K562 (cell line): ENCODE data around the gene VENTX. TPM values are rescaled to one million over a fixed set of nuclear protein-coding genes. Genes with fewer than 3 reads are reported as not detected.

Experiments
- ATAC-seq: fragments of 200-7000 bp; cut with Tn5 transposase; 3 replicates; pipeline ENCODE4 v1.9.1; 2020; ENCODE audit warnings: moderate library complexity
- BruUV-seq: library from RNA; stranded (reverse); fragments of 400-500 nt; replicated peaks from 2 replicates; lab custom pipeline; 2021; lab: Mats Ljungman, UMichigan
- CTCF ChIA-PET: fragments of 300-600 bp; formaldehyde crosslinking; extraction: SDS; loops from one replicate; lab custom pipeline; 2021; ENCODE audit warnings: low intra/inter-chr PET ratio; lab: Yijun Ruan, JAX
- POLR2A ChIA-PET: fragments of 300-600, 350-650 bp; sonication (Branson Sonifier 250); formaldehyde crosslinking; extraction: SDS; loops from one replicate; lab custom pipeline; 2021; ENCODE audit warnings: antibody characterized with exemption, inconsistent platforms; lab: Yijun Ruan, JAX
- DNase-seq, 4 experiments: peaks; one replicate each; pipeline versions ENCODE4 v3.0.0 to v3.0.0-alpha.2; 2011 to 2018; ENCODE audit warnings: low spot score in 3 of 4, mixed read lengths in 3 of 4; ENCODE audit errors: extremely low read depth in 1 of 4
- FAIRE-seq: peaks from 2 replicates; lab custom pipeline; 2011; peaks lifted over from hg19 to GRCh38; lab: Jason Lieb, UNC
- H2AFZ ChIP-seq: 2 replicates; pipeline ENCODE4 v1.6.0; 2011; ENCODE audit warnings: low read depth, low read length, control low read depth, inconsistent platforms
- H3K27ac ChIP-seq: fragments of 200-600 bp; 3 replicates; pipeline ENCODE4 v1.8.0; 2011; ENCODE audit warnings: low read depth, mild to moderate bottlenecking, control low read depth, inconsistent platforms, low read length, moderate library complexity, mixed read lengths; ENCODE audit errors: extremely low read depth
- H3K27me3 ChIP-seq, 2 experiments: fragments of 300-600 bp in 1 of 2; 2 replicates in 1 of 2; 3 replicates in 1 of 2; pipeline versions ENCODE4 v1.6.0 to v1.8.0; 2011; ENCODE audit warnings: inconsistent platforms in 2 of 2, low read length in 2 of 2, mild to moderate bottlenecking in 1 of 2, mixed read lengths in 1 of 2, moderate library complexity in 1 of 2; ENCODE audit not compliant: control insufficient read depth in 2 of 2, insufficient read depth in 2 of 2
- H3K36me3 ChIP-seq: fragments of 300-600 bp; 3 replicates; pipeline ENCODE4 v1.8.0; 2011; ENCODE audit warnings: mild to moderate bottlenecking, low read length, inconsistent platforms; ENCODE audit not compliant: control insufficient read depth, insufficient read depth
- H3K4me1 ChIP-seq, 2 experiments: fragments of 200-600 bp in 1 of 2; replicated peaks in 1 of 2; 2 replicates in 1 of 2; 3 replicates in 1 of 2; pipeline versions ENCODE4 v1.5.1 to v1.8.0; 2011; ENCODE audit warnings: inconsistent platforms in 2 of 2, low read length in 2 of 2, mild to moderate bottlenecking in 1 of 2, mixed read lengths in 1 of 2, moderate library complexity in 1 of 2; ENCODE audit not compliant: control insufficient read depth in 2 of 2, insufficient read depth in 2 of 2
- H3K4me2 ChIP-seq: 2 replicates; pipeline ENCODE4 v1.6.1; 2011; ENCODE audit warnings: low read length, control low read depth, inconsistent platforms, mixed read lengths; ENCODE audit not compliant: insufficient read depth
- H3K4me3 ChIP-seq: fragments of 200-600 bp; sonication (generic), shearing (Covaris generic); 2 replicates; pipeline ENCODE4 v1.5.1; 2016; ENCODE audit warnings: control low read depth, inconsistent platforms
- H3K79me2 ChIP-seq: fragments of 200-600 bp; 3 replicates; pipeline ENCODE4 v1.8.0; 2011; ENCODE audit warnings: low read length, inconsistent platforms; ENCODE audit not compliant: control insufficient read depth, insufficient read depth
- H3K9ac ChIP-seq, 2 experiments: 2 replicates each; pipeline versions ENCODE4 v1.6.0 to v1.6.1; 2011; ENCODE audit warnings: low read depth in 2 of 2, low read length in 2 of 2, control low read depth in 1 of 2, inconsistent platforms in 1 of 2, mild to moderate bottlenecking in 1 of 2, mixed read lengths in 1 of 2; ENCODE audit not compliant: insufficient read depth in 1 of 2
- H3K9me1 ChIP-seq: one replicate; pipeline ENCODE4 v1.6.0; 2011; ENCODE audit warnings: inconsistent platforms, mild to moderate bottlenecking, low read length, moderate library complexity; ENCODE audit not compliant: control insufficient read depth, insufficient read depth
- H3K9me3 ChIP-seq: replicated peaks from 2 replicates; pipeline ENCODE4 v1.5.1; 2011; ENCODE audit warnings: low read depth, low read length, inconsistent platforms; ENCODE audit not compliant: control insufficient read depth, insufficient read depth
- H4K20me1 ChIP-seq: replicated peaks from 2 replicates; pipeline ENCODE4 v1.6.1; 2011; ENCODE audit warnings: low read length, inconsistent platforms, mixed read lengths; ENCODE audit not compliant: control insufficient read depth, insufficient read depth
- CREM ChIP-seq: IDR thresholded peaks from 2 replicates; pipeline ENCODE4 v1.6.1; 2014; ENCODE audit warnings: antibody characterized with exemption, low read depth
- CSDE1 ChIP-seq, 2 experiments: fragments of 450-650 bp; IDR thresholded peaks; 2 replicates each; pipeline ENCODE4 v1.6.1; 2016; ENCODE audit warnings: mild to moderate bottlenecking in 1 of 2
- EGR1 ChIP-seq: fragments of 450-650 bp; conservative IDR thresholded peaks from 2 replicates; pipeline ENCODE4 v1.6.1; 2017; ENCODE audit warnings: mild to moderate bottlenecking
- ELF4 ChIP-seq: fragments of 450-650 bp; formaldehyde crosslinking; IDR thresholded peaks from 2 replicates; pipeline ENCODE4 v1.4.0; 2022; ENCODE audit warnings: missing genetic modification characterization
- ETV6 ChIP-seq, 3 experiments: fragments of 150-350 bp in 1 of 3; sonication (generic) in 1 of 3; formaldehyde crosslinking in 1 of 3; IDR thresholded peaks; 2 replicates each; pipeline versions ENCODE4 v1.6.1 to v1.8.0; 2014 to 2022; ENCODE audit warnings: borderline replicate concordance in 2 of 3, low read depth in 2 of 3, antibody characterized with exemption in 1 of 3, low read length in 1 of 3, mild to moderate bottlenecking in 1 of 3, missing genetic modification reagents in 1 of 3
- FOXA3 ChIP-seq, 2 experiments: fragments of 450-650 bp in 1 of 2; sonication (generic) in 1 of 2; formaldehyde crosslinking; IDR thresholded peaks in 1 of 2; conservative IDR thresholded peaks in 1 of 2; 2 replicates each; pipeline versions ENCODE4 v1.4.0 to v1.8.0; 2020 to 2022; ENCODE audit warnings: mild to moderate bottlenecking in 2 of 2, missing genetic modification reagents in 1 of 2
- HDAC2 ChIP-seq: fragments of 450-650 bp; IDR thresholded peaks from 2 replicates; pipeline ENCODE4 v1.6.1; 2016; ENCODE audit warnings: mild to moderate bottlenecking
- HNRNPLL ChIP-seq: fragments of 200-400 bp; formaldehyde crosslinking; IDR thresholded peaks from 2 replicates; pipeline ENCODE4 v1.6.1; 2017; ENCODE audit warnings: low read length, low read depth, mild to moderate bottlenecking; ENCODE audit not compliant: poor library complexity, severe bottlenecking
- JUNB ChIP-seq: fragments of 450-650 bp; formaldehyde crosslinking; conservative IDR thresholded peaks from 2 replicates; pipeline ENCODE4 v1.4.0; 2020; ENCODE audit warnings: mild to moderate bottlenecking
- MNT ChIP-seq, 2 experiments: fragments of 450-650 bp; conservative IDR thresholded peaks; 2 replicates each; pipeline ENCODE4 v1.6.1; 2017; ENCODE audit warnings: mild to moderate bottlenecking in 2 of 2, moderate library complexity in 2 of 2
- PREB ChIP-seq: sonication (generic); formaldehyde crosslinking; IDR thresholded peaks from 2 replicates; pipeline ENCODE4 v1.8.1; 2023; ENCODE audit warnings: mild to moderate bottlenecking, missing genetic modification reagents
- RCOR1 ChIP-seq, 2 experiments: IDR thresholded peaks; 2 replicates each; pipeline ENCODE4 v1.6.1; 2012; ENCODE audit warnings: low read depth in 2 of 2, low read length in 2 of 2, borderline replicate concordance in 1 of 2, improper control_type of control experiment in 1 of 2
- SMARCE1 ChIP-seq: fragments of 450-650 bp; IDR thresholded peaks from 2 replicates; pipeline ENCODE4 v1.7.1; 2016; ENCODE audit warnings: mild to moderate bottlenecking
- ZNF217 ChIP-seq: sonication (generic); formaldehyde crosslinking; IDR thresholded peaks from 2 replicates; pipeline ENCODE4 v1.8.0; 2022; ENCODE audit warnings: mild to moderate bottlenecking, missing genetic modification reagents
- ZNF77 ChIP-seq: fragments of 250-450 bp; sonication (Bioruptor Pico); IDR thresholded peaks from 2 replicates; pipeline ENCODE4 v1.5.0; 2020
- WGBS: fragments of 100-300 bp; shearing (Covaris generic); methylation state at CpG from one replicate; pipeline ENCODE4 v1.1.6; 2016; ENCODE audit warnings: low coverage, mixed read lengths; ENCODE audit not compliant: insufficient coverage; ENCODE audit errors: missing lambda C conversion rate; 5-methylcytosine and 5-hydroxymethylcytosine counted together
- in situ Hi-C: fragments of 300-500 bp; cut with MboI; formaldehyde crosslinking; loops from 4 replicates; pipeline ENCODE4 v1.15.0; 2018; ENCODE audit warnings: inconsistent platforms, mixed read lengths
- intact Hi-C: fragments of 100-400 bp; cut with micrococcal nuclease; formaldehyde crosslinking; loops from 2 replicates; pipeline ENCODE4 v1.14.2; 2022
- polyA plus RNA-seq, 8 experiments: library from polyadenylated mRNA; depleted of rRNA in 4 of 8; stranded (reverse) in 5 of 8; unstranded in 3 of 8; fragments of >200 nt; fragmentation: Nextera tagmentation in 2 of 8; fragmentation: Illumina TruSeq in 1 of 8; extraction: Ambion mirVana in 2 of 8; extraction: Trizol in 1 of 8; gene quantifications; 2 replicates each; pipeline versions ENCODE4 v1.2.1 to v1.2.3, GENCODE V29; 2011 to 2014; ENCODE audit warnings: inconsistent platforms in 1 of 8, missing spikeins in 1 of 8
- total RNA-seq, 7 experiments: library from RNA; depleted of rRNA in 6 of 7; stranded (reverse); fragments of >200 nt in 6 of 7; fragmentation: Illumina TruSeq in 2 of 7; extraction: Trizol in 2 of 7; gene quantifications; 2 replicates each; pipeline versions ENCODE4 v1.2.1 to v1.2.3, GENCODE V29; 2011 to 2021; ENCODE audit warnings: low replicate concordance in 1 of 7
- TF ChIP-seq, protein P1 (sequence below): fragments of 250-450 bp; sonication (Bioruptor Pico); IDR thresholded peaks from 2 replicates; pipeline ENCODE4 v1.8.0; 2021; ENCODE audit warnings: moderate library complexity, mild to moderate bottlenecking, inconsistent platforms

The VENTX gene
- total and polyA plus RNA-seq, 9 of the 15 experiments (the other 6 are each of a cell fraction or from before 2014, with no cell fraction given): 0.07 to 0.70 (median 0.20) TPM; not detected in 1

DNA sequence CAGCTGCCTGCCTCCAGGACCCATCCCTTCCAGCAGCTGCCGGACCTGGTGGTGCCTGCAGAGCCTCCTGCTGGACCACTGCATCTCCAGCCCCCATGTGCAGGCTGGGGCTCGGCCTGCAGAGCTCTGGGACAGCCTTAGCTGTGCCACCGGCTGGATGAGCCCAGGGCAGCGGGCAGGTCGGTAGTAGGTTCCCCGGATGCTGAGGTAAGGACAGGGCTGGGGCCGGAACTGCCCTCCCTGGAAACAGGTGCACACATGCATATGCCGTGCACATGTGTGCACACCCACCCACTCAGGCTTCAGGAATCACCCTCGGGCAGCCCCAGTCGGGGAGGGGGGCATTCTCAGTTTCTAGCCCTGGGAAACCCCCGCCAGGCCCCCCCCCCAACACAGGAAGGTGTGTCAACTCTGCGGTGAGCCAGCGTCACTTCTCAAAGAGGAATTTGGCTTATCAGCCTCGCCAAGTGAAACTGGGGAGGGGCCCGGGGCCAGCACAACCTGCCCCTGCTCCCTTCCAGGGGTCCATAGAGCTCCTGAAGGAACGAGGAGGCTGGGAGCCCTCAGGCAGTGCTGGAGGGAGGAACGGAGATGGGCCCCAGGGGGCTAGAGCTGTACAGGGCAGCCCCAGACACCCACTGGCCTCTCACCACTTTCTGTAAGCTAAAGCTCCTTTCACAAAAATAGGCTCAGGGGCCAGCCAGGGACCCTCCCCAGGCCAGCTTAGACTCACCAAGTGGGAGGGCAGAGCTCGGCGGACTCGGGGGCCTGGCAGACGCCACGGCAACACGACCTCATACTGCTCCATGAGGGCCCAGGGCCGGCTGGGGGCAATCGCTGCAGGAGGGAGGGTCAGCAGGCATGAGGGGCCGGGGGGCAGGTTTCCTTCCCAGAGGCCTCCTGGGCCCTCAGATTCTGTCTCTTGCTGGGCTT, 37.4 kb downstream of the VENTX start:
- CTCF ChIA-PET: no interaction called here
- Histone ChIP-seq H3K27ac (no peak overlapping the region; the same call in 2 of the 3 replicates), H3K4me1 (peaks cover 40 to 94% of the 10 kb centered on the region in 2 experiments), H3K9me3 (no peaks in the 10 kb centered on the region), H2AFZ (peak overlapping the region; percentile 14; the same call in 1 of the 2 replicates), H3K4me3 (peak overlapping the region; percentile 2; the same call in 1 of the 2 replicates), H3K9me1 (peaks cover 3% of the 10 kb centered on the region), H3K27me3 (no peaks in the 10 kb centered on the region), H3K79me2 (no peaks in the 10 kb centered on the region), H3K9ac (peak overlapping the region in 1 of 2 experiments; percentile 84; a peak in 2 of 4 replicates), H3K4me2 (peak overlapping the region; percentile 51), H3K36me3 (peaks cover 8% of the 10 kb centered on the region; the same call in 1 of the 3 replicates), H4K20me1 (no peaks in the 10 kb centered on the region)
- WGBS: 14% methylated on average over 13 of the region's 26 CpGs
- no TSS peak for BruUV-seq
- ATAC-seq: peak; percentile 13
- peak; percentile 48 to 74 (median 60) for DNase-seq
- no peak for FAIRE-seq
- in situ Hi-C loops: no loop called here
- POLR2A ChIA-PET: interaction anchor here (0.6 to 1.3 kb wide), 3 partner anchors 9 to 39 kb away, joined by 3 to 5 read pairs (median 3); no protein-coding TSS in a partner anchor
- intact Hi-C loops: no loop called here
- TF ChIP-seq JUNB (no peak), ETV6 (IDR thresholded peaks at IDR 0.05; ENCODE audit: borderline replicate concordance in 1 of 2, low read depth in 2 of 2, low read length in 1 of 2) (no peak), ETV6 (CRISPR knock-in tag; IDR thresholded peaks at IDR 0.05; ENCODE audit: borderline replicate concordance) (no peak), SMARCE1 (0 out of 2 replicates have a peak, but pooled peaks have one; percentile 22), FOXA3 (CRISPR knock-in tag; conservative IDR thresholded peaks at IDR 0.05 in 1 of 2, IDR thresholded peaks at IDR 0.05 in 1 of 2) (no peak), ZNF217 (CRISPR knock-in tag) (no peak), ELF4 (CRISPR knock-in tag) (no peak), CSDE1 (IDR thresholded peaks at IDR 0.05) (no peak), MNT (conservative IDR thresholded peaks at IDR 0.05) (0 out of 4 replicates have a peak, but pooled peaks of 1 of the 2 experiments have one; percentile 21), ZNF77 (CRISPR knock-in tag) (no peak), HDAC2 (no peak), CREM (peak; percentile 73), RCOR1 (IDR thresholded peaks at IDR 0.05; ENCODE audit: borderline replicate concordance in 1 of 2, low read depth in 2 of 2, low read length in 2 of 2) (no peak), HNRNPLL (no peak), PREB (no peak), EGR1 (no peak)
- TF ChIP-seq, protein P1, sequence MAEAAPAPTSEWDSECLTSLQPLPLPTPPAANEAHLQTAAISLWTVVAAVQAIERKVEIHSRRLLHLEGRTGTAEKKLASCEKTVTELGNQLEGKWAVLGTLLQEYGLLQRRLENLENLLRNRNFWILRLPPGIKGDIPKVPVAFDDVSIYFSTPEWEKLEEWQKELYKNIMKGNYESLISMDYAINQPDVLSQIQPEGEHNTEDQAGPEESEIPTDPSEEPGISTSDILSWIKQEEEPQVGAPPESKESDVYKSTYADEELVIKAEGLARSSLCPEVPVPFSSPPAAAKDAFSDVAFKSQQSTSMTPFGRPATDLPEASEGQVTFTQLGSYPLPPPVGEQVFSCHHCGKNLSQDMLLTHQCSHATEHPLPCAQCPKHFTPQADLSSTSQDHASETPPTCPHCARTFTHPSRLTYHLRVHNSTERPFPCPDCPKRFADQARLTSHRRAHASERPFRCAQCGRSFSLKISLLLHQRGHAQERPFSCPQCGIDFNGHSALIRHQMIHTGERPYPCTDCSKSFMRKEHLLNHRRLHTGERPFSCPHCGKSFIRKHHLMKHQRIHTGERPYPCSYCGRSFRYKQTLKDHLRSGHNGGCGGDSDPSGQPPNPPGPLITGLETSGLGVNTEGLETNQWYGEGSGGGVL (CRISPR knock-in tag): no peak
